Nucleus accumbens (tissue), 56 donors: ENCODE data around the gene ARSI.
"Not testable (repeated sequence)": the region's sequence is repeated elsewhere in the genome, so short reads cannot be mapped to it uniquely, and the experiment has no call there.

Experiments used
- DNase-seq, 56 donors: peaks; one replicate each; lab custom pipeline; 2025; lab: John Stamatoyannopoulos, UW

ARSI gene

GRCh38 chr5:150252489-150252888 is 50.2 kb downstream of the ARSI start:
- DNase-seq, result no peak

DNA sequence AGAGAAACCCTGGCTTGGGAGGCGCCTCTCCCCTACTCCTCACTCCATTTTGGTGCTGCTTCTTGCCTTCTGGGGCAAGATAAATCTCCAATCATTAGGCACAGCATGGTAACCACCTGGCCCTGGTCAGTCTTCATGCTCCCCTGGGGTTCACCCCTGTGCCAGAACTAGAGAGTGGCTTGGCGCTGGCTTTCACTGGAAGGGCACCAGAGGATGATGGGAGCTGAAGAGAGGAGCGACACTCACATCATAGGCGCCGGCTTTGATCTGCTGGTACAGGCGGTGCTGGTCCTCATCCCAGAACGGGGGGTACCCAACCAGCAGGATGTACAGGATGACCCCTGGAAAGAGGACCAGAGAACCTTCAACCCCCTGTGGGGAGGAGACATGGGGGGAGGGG is 51.2 kb downstream of the ARSI start:
- no peak for DNase-seq

GRCh38 chr5:150249744-150250143 is 53.0 kb downstream of the ARSI start:
- no peak for DNase-seq

DNA sequence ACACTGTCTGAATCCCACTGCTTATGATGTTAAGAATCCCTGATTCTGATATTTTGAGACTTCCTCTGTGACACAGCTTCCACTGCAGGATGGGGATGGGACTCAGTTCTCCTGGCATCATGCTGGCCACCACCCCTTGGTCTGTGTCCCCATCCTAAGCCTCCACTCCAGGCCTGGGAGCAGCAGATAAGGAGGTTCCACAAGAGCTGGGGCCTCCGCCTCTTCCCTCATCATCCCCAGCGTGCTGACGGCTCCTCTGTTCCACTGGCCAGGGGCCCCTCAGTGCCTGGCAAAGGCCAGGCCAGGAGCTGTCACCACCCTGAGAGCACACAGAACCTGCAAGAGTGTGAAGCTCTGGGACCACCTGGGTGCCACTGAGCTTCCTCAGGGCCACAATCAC is 53.8 kb downstream of the ARSI start:
- no peak for DNase-seq

DNA sequence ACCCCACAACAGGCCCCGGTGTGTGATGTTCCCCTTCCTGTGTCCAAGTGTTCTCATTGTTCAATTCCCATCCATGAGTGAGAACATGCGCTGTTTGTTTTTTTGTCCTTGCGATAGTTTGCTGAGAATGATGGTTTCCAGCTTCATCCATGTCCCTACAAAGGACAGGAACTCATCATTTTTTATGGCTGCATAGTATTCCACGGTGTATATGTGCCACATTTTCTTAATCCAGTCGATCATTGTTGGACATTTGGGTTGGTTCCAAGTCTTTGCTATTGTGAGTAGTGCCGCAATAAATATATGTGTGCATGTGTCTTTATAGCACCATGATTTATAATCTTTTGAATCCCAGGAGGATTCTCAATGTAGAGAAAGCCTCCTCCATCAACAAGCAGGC is 54.2 kb downstream of the ARSI start:
- DNase-seq, result not testable (repeated sequence)

- no peak for DNase-seq
Measured at GRCh38 chr5:150247726-150248125, 55.0 kb downstream of the ARSI start.

GRCh38 chr5:150246835-150247234 is 55.9 kb downstream of the ARSI start:
- no peak for DNase-seq

DNA sequence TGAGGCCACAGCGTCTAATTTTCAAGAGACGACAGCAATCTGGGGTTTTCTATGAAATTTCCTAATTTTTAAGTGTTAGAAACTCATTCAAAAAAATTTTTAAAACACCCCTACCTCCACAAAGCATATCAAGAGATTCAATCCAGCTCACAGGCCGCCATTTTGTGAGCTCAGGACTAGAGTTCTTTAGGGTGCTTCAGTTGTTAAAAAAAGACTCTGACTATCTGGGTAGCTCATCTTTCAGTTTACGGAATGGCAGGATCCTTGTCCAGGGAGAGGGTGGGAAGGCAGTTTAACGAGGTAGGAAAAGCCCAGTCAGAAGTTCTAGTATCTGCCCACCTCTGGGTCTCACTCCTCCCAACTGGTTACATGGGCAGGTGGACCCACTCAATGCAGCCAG is 56.3 kb downstream of the ARSI start:
- DNase-seq, result no peak
